Measurements from ENCODE around the gene GLIPR1.
"Not testable (repeated sequence)": the region's sequence is repeated elsewhere in the genome, so short reads cannot be mapped to it uniquely, and the experiment has no call there.

Gene GLIPR1

DNA sequence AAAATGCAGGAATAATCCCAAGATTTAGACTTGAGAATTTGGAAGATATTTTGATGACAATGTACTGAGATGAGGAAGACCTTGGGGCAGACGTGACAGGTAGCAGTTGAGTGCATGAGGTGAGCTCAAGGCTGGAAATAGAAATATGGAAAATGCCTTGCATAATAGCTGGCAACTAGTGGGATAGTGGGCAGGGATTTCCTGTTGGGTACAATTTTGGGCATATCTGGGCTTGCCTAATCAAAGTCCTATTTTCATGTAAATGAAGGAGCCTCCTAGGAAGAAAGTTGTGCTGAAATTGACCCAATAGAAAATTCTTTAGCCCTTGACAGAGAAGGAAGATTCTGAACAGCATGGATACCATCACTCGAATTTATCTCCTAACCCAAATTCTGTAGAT, 6.4 kb upstream of the GLIPR1 start:
- H3K27ac ChIP-seq (ENCODE audit: low read depth in 2 of 2, low read length in 2 of 2): no peak overlapping the region
- H3K4me3 ChIP-seq (ENCODE audit: low read length in 2 of 2): no peak overlapping the region
- H3K9me3 ChIP-seq (ENCODE audit: control insufficient read depth in 2 of 2, low read length in 2 of 2): no peaks in the 10 kb centered on the region
- H3K27me3 ChIP-seq (ENCODE audit: control insufficient read depth in 2 of 2, insufficient read depth in 2 of 2, low read length in 2 of 2): no peaks in the 10 kb centered on the region
- H3K4me1 ChIP-seq (ENCODE audit: control insufficient read depth in 2 of 2, insufficient read depth in 2 of 2, low read length in 2 of 2): peaks cover 0 to 1% of the 10 kb centered on the region in 2 donors
- no peaks in the 10 kb centered on the region for H3K36me3 ChIP-seq (ENCODE audit: control insufficient read depth in 2 of 2, insufficient read depth in 2 of 2, low read length in 2 of 2)
- H3K9ac ChIP-seq (ENCODE audit: low read depth in 1 of 2, low read length in 2 of 2): no peak overlapping the region

DNA sequence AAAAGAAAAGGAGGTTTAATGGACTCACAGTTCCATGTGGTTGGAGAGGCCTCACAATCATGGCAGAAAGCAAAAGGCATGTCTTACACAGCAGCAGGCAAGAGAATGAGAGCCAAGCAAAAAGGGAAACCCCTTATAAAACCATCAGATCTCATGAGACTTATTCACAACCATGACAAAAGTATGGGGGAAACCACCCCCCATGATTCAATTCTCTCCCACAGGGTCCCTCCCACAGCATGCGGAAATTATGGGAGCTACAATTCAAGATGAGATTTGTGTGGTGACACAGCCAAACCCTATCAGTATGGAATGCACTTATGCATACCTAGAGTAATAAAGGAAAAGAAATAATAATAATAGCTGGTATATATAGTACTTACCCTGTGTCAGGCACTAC, 4.5 kb upstream of the GLIPR1 start:
- Histone ChIP-seq H3K27me3 (ENCODE audit: control insufficient read depth in 2 of 2, insufficient read depth in 2 of 2, low read length in 2 of 2) (no peaks in the 10 kb centered on the region), H3K4me1 (ENCODE audit: control insufficient read depth in 2 of 2, insufficient read depth in 2 of 2, low read length in 2 of 2) (peaks cover 0 to 2% of the 10 kb centered on the region in 2 donors), H3K9ac (ENCODE audit: low read depth in 1 of 2, low read length in 2 of 2) (no peak overlapping the region), H3K27ac (ENCODE audit: low read depth in 2 of 2, low read length in 2 of 2) (no peak overlapping the region), H3K4me3 (ENCODE audit: low read length in 2 of 2) (no peak overlapping the region), H3K9me3 (ENCODE audit: control insufficient read depth in 2 of 2, low read length in 2 of 2) (no peaks in the 10 kb centered on the region), H3K36me3 (ENCODE audit: control insufficient read depth in 2 of 2, insufficient read depth in 2 of 2, low read length in 2 of 2) (no peaks in the 10 kb centered on the region)

DNA sequence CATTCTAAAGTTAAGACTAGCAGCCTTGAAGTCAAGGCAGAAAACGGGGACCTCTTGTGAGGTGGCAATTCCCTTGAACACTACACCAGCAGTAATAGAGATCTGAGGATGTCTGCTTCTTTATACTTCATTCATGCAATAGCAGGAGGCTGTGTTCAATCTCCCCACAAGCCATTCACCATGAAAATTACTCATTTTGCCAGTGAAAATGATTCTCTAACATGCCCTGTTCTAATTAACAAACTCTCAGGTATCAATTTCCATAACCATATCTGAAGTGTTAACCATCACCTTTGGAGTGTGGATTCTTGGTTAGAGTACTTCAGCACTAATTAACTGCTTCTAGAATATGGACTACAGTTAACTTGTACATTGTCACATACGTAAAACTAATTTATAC, 3.4 kb upstream of the GLIPR1 start:
- Histone ChIP-seq H3K4me3 (ENCODE audit: low read length in 2 of 2) (no peak overlapping the region), H3K4me1 (ENCODE audit: control insufficient read depth in 2 of 2, insufficient read depth in 2 of 2, low read length in 2 of 2) (peaks cover 0 to 6% of the 10 kb centered on the region in 2 donors), H3K9ac (ENCODE audit: low read depth in 1 of 2, low read length in 2 of 2) (no peak overlapping the region), H3K36me3 (ENCODE audit: control insufficient read depth in 2 of 2, insufficient read depth in 2 of 2, low read length in 2 of 2) (no peaks in the 10 kb centered on the region), H3K9me3 (ENCODE audit: control insufficient read depth in 2 of 2, low read length in 2 of 2) (no peaks in the 10 kb centered on the region), H3K27me3 (ENCODE audit: control insufficient read depth in 2 of 2, insufficient read depth in 2 of 2, low read length in 2 of 2) (no peaks in the 10 kb centered on the region), H3K27ac (ENCODE audit: low read depth in 2 of 2, low read length in 2 of 2) (no peak overlapping the region)

DNA sequence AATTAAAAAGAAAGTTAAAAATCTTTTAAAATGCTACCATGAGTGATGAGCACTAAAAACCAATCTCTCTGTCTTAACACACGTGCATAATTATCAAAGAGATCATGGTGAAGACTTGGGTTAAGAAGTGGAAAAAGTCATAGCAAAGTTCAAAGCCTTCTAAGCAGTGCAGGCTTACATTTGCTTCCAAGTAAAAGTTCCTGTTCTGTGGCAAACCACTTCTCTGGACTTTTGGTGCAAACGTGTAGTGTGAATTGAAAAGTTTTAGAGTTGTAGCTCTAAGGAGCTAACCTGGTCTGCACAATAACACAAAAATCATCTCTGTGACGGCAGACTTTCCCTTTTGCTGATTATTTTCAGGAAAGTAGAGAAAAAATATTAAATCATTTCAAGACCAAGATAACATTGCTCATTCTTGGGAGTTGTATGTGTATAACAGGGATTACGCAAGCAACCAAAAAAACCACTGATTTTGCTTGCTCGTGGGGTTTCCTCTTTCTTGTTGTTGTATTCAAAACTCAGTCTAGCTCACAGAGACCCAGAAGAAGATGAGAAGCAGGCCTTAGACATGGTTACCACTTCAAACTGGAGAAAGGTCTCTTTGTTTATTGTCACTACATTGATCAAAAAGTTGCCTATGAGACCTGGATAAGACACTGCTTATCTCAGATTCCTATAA, 2.3 kb upstream of the GLIPR1 start:
- Histone ChIP-seq H3K9ac (ENCODE audit: low read depth in 1 of 2, low read length in 2 of 2) (no peak overlapping the region), H3K27ac (ENCODE audit: low read depth in 2 of 2, low read length in 2 of 2) (peak overlapping the region; percentile 13 to 30), H3K36me3 (ENCODE audit: control insufficient read depth in 2 of 2, insufficient read depth in 2 of 2, low read length in 2 of 2) (no peaks in the 10 kb centered on the region), H3K4me1 (ENCODE audit: control insufficient read depth in 2 of 2, insufficient read depth in 2 of 2, low read length in 2 of 2) (peaks cover 0 to 6% of the 10 kb centered on the region in 2 donors), H3K27me3 (ENCODE audit: control insufficient read depth in 2 of 2, insufficient read depth in 2 of 2, low read length in 2 of 2) (no peaks in the 10 kb centered on the region), H3K4me3 (ENCODE audit: low read length in 2 of 2) (no peak overlapping the region), H3K9me3 (ENCODE audit: control insufficient read depth in 2 of 2, low read length in 2 of 2) (no peaks in the 10 kb centered on the region)

DNA sequence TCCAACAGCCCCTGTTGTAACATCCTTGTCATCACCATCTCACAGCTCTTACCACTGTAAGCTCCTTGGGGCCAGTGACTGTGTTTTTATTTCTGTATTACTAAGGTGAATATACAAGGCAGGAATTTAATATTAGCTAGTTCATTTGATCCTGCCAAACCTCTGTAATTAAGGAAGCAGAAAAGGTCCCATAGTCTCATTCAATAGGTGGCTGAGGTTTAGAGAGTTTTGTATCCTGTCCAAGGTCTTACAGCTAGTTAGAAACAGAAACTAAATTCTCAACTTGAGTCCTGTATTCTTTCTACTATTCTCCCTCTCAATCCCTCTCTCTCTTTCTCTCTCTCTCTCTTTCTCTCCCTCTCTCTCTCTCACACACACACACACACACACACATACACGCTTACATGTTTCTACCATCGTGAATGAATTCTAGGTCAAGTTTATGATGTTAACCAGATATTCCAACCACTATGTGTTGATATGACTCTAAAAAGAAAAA, 543 bp upstream of the GLIPR1 start:
- Histone ChIP-seq H3K36me3 (ENCODE audit: control insufficient read depth in 2 of 2, insufficient read depth in 2 of 2, low read length in 2 of 2) (no peaks in the 10 kb centered on the region), H3K9ac (ENCODE audit: low read depth in 1 of 2, low read length in 2 of 2) (peak overlapping the region in 1 of 2 donors; percentile 48), H3K9me3 (ENCODE audit: control insufficient read depth in 2 of 2, low read length in 2 of 2) (no peaks in the 10 kb centered on the region), H3K27me3 (ENCODE audit: control insufficient read depth in 2 of 2, insufficient read depth in 2 of 2, low read length in 2 of 2) (no peaks in the 10 kb centered on the region), H3K4me1 (ENCODE audit: control insufficient read depth in 2 of 2, insufficient read depth in 2 of 2, low read length in 2 of 2) (peaks cover 0 to 6% of the 10 kb centered on the region in 2 donors), H3K4me3 (ENCODE audit: low read length in 2 of 2) (peak overlapping the region in 1 of 2 donors; percentile 74), H3K27ac (ENCODE audit: low read depth in 2 of 2, low read length in 2 of 2) (peak overlapping the region; percentile 72 to 80)

DNA sequence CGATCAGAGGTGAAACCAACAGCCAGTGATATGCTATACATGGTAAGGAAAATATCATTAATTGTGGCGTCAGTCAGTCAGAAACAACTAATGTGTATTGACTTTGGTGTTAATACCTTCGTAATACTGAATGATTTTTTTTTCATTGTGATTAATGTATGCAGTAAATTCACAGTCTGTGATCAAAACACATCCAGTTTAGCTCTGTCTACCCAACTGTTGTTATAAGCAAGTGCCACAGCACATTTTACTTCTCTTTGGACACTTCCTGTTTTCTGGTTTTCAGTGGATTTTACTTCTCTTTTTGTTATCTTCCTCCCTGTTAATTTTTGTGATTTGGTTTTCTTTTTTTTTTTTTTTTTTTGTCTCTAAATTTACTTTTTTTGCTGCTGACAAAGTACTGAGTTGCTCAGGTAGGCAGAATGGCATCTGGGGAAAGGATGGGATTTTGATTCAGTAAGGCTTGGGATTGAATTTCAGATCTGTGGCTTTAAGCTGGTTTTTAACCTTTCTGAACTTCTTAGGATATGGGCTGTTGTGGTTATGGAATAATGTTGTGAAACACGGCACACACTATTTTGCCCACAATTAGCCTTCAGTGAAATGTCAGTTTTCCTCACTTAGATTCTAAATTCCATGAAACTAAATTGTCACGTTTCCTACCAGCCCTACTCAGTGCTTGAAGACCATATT, 604 bp downstream of the GLIPR1 start:
- H3K27ac ChIP-seq (ENCODE audit: low read depth in 2 of 2, low read length in 2 of 2): peak overlapping the region; percentile 72 to 80
- H3K4me1 ChIP-seq (ENCODE audit: control insufficient read depth in 2 of 2, insufficient read depth in 2 of 2, low read length in 2 of 2): peaks cover 0 to 6% of the 10 kb centered on the region in 2 donors

DNA sequence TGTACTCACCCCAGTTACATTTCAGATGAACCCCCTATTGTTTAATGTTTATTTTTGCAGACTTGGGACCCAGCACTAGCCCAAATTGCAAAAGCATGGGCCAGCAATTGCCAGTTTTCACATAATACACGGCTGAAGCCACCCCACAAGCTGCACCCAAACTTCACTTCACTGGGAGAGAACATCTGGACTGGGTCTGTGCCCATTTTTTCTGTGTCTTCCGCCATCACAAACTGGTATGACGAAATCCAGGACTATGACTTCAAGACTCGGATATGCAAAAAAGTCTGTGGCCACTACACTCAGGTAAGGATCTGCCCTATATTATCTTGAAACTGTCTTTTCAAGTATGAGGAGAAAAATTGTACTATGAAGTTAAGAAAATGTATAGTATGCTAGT, 1.2 kb downstream of the GLIPR1 start:
- Histone ChIP-seq H3K27ac (ENCODE audit: low read depth in 2 of 2, low read length in 2 of 2) (peak overlapping the region; percentile 72 to 80), H3K4me3 (ENCODE audit: low read length in 2 of 2) (peak overlapping the region; percentile 65 to 74), H3K9me3 (ENCODE audit: control insufficient read depth in 2 of 2, low read length in 2 of 2) (no peaks in the 10 kb centered on the region)

More for the DNA sequence above, 604 bp downstream of the GLIPR1 start:
- H3K4me3 ChIP-seq (ENCODE audit: low read length in 2 of 2): peak overlapping the region; percentile 65 to 74
- peak overlapping the region; percentile 26 to 64 for H3K9ac ChIP-seq (ENCODE audit: low read depth in 1 of 2, low read length in 2 of 2)
- H3K36me3 ChIP-seq (ENCODE audit: control insufficient read depth in 2 of 2, insufficient read depth in 2 of 2, low read length in 2 of 2): no peaks in the 10 kb centered on the region
- no peaks in the 10 kb centered on the region for H3K9me3 ChIP-seq (ENCODE audit: control insufficient read depth in 2 of 2, low read length in 2 of 2)
- H3K27me3 ChIP-seq (ENCODE audit: control insufficient read depth in 2 of 2, insufficient read depth in 2 of 2, low read length in 2 of 2): no peaks in the 10 kb centered on the region

DNA sequence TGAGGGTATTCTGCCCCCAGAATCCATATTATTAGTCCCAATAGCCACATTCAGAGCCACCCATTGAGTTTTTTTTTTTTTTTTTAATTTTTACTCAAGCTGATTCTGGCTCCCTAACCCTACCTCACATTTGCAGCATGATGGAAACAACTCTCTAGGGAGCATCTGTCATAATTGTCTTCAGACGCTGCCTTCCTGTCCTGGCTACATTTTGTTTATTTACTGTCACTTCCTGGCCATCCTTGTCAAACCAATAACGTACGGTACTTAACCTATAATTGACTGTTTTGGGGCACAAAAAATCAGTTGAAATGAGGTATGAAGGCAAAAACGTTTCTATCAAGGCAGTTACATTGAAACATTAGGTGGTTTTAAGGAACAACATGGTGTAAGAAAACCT, 2.1 kb downstream of the GLIPR1 start:
- Histone ChIP-seq H3K4me1 (ENCODE audit: control insufficient read depth in 2 of 2, insufficient read depth in 2 of 2, low read length in 2 of 2) (peaks cover 0 to 6% of the 10 kb centered on the region in 2 donors), H3K27ac (ENCODE audit: low read depth in 2 of 2, low read length in 2 of 2) (peak overlapping the region in 1 of 2 donors; percentile 80), H3K9ac (ENCODE audit: low read depth in 1 of 2, low read length in 2 of 2) (no peak overlapping the region), H3K27me3 (ENCODE audit: control insufficient read depth in 2 of 2, insufficient read depth in 2 of 2, low read length in 2 of 2) (no peaks in the 10 kb centered on the region), H3K36me3 (ENCODE audit: control insufficient read depth in 2 of 2, insufficient read depth in 2 of 2, low read length in 2 of 2) (no peaks in the 10 kb centered on the region), H3K9me3 (ENCODE audit: control insufficient read depth in 2 of 2, low read length in 2 of 2) (no peaks in the 10 kb centered on the region), H3K4me3 (ENCODE audit: low read length in 2 of 2) (peak overlapping the region in 1 of 2 donors; percentile 74)

More for the DNA sequence above, 1.2 kb downstream of the GLIPR1 start:
- Histone ChIP-seq H3K27me3 (ENCODE audit: control insufficient read depth in 2 of 2, insufficient read depth in 2 of 2, low read length in 2 of 2) (no peaks in the 10 kb centered on the region), H3K4me1 (ENCODE audit: control insufficient read depth in 2 of 2, insufficient read depth in 2 of 2, low read length in 2 of 2) (peaks cover 0 to 6% of the 10 kb centered on the region in 2 donors), H3K36me3 (ENCODE audit: control insufficient read depth in 2 of 2, insufficient read depth in 2 of 2, low read length in 2 of 2) (no peaks in the 10 kb centered on the region), H3K9ac (ENCODE audit: low read depth in 1 of 2, low read length in 2 of 2) (peak overlapping the region in 1 of 2 donors; percentile 48)

DNA sequence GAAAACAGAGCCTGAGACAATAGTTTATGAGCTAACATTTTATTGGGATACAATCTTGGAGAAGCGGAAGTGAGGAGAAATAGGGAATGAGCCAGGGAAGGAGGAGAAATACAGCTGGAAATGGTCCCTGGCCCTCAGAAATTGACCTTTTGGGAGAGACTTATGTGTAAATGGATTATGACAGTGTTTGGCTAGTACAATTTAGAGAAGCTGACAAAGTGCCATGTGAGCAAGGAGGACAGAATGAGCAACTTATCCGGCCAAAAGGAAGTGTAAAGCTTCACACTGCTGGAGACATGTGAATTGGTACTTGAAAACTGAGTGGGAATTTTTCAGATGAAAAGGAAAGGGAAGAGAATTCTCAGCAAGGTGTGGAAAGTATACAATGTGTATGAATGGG, 2.9 kb downstream of the GLIPR1 start:
- Histone ChIP-seq H3K9ac (ENCODE audit: low read depth in 1 of 2, low read length in 2 of 2) (no peak overlapping the region), H3K4me3 (ENCODE audit: low read length in 2 of 2) (peak overlapping the region in 1 of 2 donors; percentile 23), H3K9me3 (ENCODE audit: control insufficient read depth in 2 of 2, low read length in 2 of 2) (no peaks in the 10 kb centered on the region), H3K27ac (ENCODE audit: low read depth in 2 of 2, low read length in 2 of 2) (no peak overlapping the region), H3K27me3 (ENCODE audit: control insufficient read depth in 2 of 2, insufficient read depth in 2 of 2, low read length in 2 of 2) (no peaks in the 10 kb centered on the region), H3K36me3 (ENCODE audit: control insufficient read depth in 2 of 2, insufficient read depth in 2 of 2, low read length in 2 of 2) (no peaks in the 10 kb centered on the region), H3K4me1 (ENCODE audit: control insufficient read depth in 2 of 2, insufficient read depth in 2 of 2, low read length in 2 of 2) (peaks cover 0 to 6% of the 10 kb centered on the region in 2 donors)

DNA sequence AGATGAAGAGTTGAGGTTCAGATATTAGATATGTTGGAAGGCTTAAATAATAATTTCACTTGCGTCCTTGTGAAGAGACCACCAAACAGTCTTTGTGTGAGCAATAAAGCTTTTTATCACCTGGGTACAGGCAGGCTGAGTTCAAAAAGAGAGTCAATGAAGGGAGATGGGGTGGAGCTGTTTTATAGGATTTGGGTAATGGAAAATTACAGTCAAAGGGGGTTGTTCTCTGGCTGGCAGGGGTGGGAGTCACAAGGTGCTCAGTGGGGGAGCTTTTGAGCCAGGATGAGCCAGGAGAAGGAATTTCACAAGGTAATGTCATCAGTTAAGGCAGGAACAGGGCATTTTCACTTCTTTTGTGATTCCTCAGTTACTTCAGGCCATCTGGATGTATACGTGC, 3.9 kb downstream of the GLIPR1 start:
- not testable (repeated sequence) for H3K9ac ChIP-seq (ENCODE audit: low read depth in 1 of 2, low read length in 2 of 2); H3K4me3 ChIP-seq (ENCODE audit: low read length in 2 of 2); H3K27ac ChIP-seq (ENCODE audit: low read depth in 2 of 2, low read length in 2 of 2); H3K4me1 ChIP-seq (ENCODE audit: control insufficient read depth in 2 of 2, insufficient read depth in 2 of 2, low read length in 2 of 2); H3K36me3 ChIP-seq (ENCODE audit: control insufficient read depth in 2 of 2, insufficient read depth in 2 of 2, low read length in 2 of 2); H3K27me3 ChIP-seq (ENCODE audit: control insufficient read depth in 2 of 2, insufficient read depth in 2 of 2, low read length in 2 of 2); H3K9me3 ChIP-seq (ENCODE audit: control insufficient read depth in 2 of 2, low read length in 2 of 2)

Data from mucosa of rectum (tissue), 2 donors.